HG03469 (cell line): ENCODE results near the gene ECHS1.
"Not testable (repeated sequence)": the region's sequence is repeated elsewhere in the genome, so short reads cannot be mapped to it uniquely, and the experiment has no call there.

Source experiments
- ATAC-seq: cut with Tn5 transposase; IDR thresholded peaks from one replicate; pipeline ENCODE4 v1.9.1; 2021; ENCODE audit warnings: mild to moderate bottlenecking, moderate library complexity, moderate number of reproducible peaks; ENCODE audit not compliant: unreplicated experiment

ECHS1 gene

DNA sequence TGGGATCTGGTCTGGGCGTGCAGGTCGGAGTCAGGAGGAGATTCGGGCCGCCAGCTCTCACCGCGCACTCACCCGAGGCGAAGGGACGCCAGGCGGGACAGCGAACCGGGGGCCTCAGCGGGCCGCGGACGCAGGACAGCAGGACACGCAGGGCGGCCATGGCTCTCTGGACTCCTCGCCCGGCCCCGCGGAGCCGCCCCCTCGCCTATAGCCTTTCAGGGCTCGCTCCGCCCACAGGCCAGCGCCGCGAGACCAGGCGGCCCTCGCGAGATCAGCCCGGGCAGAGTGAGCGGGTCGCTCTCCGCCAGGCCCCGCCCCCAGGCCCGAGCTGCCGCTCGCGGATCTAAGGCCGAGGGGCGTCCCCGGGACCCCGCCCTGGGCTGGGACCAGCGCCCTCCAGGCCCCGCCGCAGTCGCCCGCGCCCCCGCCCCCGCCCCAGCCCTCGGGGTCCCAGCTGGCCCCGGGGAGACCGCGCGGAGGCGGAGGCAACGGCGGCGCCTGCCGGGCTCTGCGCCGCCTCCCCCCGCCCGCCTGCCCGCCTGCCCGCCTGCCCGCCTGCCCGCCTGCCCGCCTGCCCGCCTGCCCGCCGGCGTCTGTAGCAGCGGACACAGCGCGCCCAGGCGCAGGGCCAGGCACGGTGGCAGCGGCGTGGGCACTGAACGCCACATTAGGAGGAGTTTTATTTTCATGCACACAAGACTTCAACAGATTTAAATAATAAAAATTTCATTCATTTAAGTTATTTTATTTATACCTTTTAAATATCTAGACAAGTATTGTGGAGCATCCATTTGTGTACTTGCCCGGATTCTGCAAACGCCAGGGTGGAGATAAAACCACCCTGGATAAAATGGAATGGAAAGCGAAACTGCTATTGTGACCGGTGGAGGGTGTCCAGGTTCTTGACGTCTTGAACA, at the start of gene ECHS1:
TSS of gene ECHS1 (minus strand) at position 181 of the 917 bp plus-strand sequence. CDS start at position 160, 21 bp downstream.
- peak; percentile 94 for ATAC-seq

DNA sequence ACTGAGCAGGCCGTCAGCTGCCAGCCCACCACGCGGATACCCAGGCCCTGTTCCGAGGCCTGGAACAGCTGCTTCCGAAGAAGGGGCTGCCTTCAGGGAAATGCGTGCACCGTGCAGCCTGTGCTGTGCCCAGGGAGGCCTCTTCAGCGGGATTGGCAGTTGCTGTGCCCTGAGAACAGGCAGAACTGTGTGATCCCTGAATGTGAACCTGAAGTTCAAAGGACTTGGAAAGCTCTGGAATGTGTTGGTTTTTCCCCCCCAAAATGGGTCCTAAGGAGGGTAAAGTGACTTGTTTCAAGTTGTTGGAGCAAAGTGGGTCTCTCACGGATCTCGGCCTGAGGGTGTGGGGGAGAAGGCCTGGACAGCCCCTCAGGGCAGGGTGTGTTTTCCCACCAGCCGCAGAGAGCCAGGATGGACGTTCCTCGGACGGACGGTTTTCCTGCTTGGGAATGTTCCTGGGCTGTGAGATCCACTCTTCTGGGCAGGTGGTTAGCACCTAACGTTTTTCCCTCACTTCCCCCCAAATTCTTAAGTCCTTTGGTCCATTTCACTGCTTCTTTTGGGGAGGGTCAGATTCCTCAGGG, 49.2 kb upstream of the ECHS1 start:
- ATAC-seq, result no peak

DNA sequence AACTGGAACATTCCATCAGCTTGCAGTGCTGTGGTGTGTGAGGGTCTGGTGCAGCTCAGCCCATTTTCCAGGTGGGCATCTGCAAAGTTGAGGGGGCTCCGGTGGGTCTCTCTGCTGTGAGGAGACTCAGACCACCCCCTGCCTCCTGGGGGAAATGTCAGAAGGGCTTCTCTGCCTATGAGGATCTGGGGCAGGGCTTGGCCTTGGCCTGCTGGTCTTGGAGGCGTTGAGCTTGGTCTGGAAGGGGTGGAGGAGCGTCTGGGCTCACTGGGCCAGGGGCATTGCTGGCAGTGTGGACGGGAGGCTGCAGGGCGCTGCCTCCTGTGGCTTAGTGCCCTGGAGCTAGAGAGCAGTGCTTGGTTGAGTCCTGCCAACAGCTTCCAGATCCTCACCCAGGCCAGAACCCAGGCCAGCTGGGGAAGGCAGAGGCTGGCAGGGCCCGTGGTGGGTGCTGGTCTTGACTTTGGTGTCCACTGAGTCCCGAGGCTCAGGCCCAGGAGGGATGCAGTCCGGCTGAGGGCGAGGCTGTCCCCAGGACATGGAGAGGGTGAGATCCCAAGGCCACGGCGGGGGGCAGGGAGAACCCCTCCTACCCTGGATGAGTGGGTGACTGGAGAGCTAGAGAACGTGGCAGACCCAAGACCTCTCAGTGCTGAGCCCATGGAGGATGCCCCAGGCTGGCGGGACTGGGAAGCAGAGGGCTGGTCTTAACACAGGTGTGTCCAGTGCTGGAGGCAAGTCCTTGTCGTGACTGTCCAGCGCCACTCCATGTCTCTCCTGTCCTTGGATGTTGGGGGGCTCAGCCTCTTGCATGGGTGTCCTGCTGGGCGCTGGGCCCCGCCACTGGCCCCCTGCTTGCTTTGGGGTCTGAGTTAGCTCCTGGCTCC, 48.4 kb upstream of the ECHS1 start:
- ATAC-seq, result no peak

- no peak for ATAC-seq
Measured at GRCh38 chr10:133420579-133420978, 47.4 kb upstream of the ECHS1 start.

- ATAC-seq, result no peak
Measured at GRCh38 chr10:133420028-133420427, 46.9 kb upstream of the ECHS1 start.

DNA sequence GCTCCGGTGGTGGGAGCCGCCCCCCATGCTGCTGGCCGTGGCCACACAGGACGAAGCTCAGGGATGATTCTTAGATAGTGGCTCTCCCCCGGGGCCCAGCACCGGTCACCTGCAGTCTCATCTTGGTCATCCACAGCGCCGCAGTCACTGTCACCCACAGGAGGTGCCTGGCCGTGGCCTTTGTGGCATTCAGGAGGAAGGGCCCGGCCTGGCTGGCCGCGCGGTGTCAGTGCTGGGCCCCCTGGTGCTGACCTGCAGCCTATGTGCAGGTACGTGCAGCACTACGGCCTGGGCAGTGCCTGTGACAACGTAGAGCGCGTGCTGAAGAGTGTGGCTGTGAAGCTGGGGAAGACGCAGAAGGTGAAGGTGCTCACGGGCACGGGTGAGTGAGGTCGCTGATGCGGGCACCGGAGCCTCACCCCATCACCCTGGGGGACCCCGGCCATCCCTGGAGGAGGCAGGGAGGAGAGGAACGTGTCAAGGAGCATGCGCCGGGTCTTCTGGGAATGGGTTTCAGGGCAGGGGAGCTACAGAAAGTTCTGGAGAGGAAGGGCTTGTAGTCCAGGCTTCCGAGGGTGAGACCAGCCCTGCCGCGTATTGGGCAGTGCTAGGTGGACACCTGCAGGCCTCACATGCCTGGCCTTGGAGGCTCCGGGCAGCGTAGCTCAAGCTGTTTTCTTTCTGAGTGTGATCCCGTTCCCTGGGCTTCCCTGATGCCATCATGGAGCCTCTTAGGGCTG, 46.2 kb upstream of the ECHS1 start:
- no peak for ATAC-seq

DNA sequence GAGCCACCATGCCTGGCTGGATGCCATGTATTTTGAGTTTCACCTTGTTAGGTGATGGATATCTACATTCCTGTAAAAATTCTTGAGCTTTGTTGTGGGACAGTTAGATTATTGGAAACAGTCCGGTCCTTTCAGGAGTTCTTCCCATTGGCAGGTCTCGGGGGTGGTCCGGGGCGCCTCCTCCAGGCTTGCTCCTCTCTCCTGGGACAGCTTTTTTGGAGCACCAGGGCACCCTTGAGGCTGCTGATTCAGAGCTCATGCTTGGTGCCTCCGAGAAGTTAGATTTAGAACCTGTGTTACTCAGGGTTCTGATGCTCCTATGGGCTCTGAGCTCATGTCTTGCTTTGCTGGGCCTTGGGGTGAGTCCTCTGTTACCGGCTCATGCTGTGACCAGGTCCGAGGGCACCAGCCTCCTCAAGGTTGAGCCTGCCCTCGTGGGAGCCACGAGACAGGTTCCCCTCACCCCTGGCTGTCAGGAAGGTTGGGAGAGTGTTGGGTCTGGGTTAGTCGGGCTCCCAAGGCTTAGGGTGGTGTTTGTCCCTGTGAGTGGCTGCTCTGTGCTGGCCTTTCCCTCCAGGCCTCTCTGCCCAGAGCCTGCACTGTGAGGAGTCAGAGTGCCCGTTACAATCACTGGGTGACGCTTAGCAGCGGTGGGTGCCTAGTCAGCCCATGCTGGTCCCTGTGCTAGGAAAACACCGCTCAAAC, 45.3 kb upstream of the ECHS1 start:
- ATAC-seq, result no peak

DNA sequence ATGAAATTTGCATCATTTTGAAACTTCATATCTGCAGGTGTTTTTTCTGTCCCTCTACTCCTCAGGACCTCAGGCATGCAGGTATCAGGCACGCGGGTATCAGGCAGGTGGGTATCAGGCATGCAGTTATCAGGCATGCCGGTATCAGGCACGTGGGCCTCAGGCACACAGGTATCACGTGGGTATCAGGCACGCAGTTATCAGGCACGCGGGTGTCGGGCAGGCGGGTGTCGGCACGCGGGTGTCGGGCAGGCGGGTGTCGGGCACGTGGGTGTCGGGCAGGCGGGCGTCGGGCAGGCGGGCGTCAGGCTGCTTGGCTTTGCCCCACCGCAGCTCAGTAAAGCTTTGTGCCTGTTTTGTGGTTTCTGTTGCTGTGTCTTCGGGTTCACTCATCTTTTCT, 42.6 kb upstream of the ECHS1 start:
- no peak for ATAC-seq

- not testable (repeated sequence) for ATAC-seq
Measured at GRCh38 chr10:133414401-133414800, 41.2 kb upstream of the ECHS1 start.

DNA sequence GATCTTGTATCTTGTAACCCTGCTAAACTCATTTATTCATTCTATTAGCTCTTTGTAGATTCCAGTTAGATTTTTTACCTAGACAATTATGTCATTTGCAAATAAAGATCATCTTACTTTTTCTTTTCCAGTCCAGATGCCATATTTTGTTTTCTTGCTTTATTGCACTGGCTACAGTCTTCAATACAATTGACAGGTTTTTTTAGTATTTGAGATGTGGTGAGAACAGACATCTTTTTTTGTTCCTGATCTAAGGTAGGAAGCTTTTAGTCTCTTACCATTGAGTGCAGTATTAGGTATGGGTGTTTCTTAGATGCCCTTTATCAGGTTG, 39.2 kb upstream of the ECHS1 start:
- no peak for ATAC-seq

- ATAC-seq, result no peak
Measured at GRCh38 chr10:133411523-133412380, 38.6 kb upstream of the ECHS1 start.

DNA sequence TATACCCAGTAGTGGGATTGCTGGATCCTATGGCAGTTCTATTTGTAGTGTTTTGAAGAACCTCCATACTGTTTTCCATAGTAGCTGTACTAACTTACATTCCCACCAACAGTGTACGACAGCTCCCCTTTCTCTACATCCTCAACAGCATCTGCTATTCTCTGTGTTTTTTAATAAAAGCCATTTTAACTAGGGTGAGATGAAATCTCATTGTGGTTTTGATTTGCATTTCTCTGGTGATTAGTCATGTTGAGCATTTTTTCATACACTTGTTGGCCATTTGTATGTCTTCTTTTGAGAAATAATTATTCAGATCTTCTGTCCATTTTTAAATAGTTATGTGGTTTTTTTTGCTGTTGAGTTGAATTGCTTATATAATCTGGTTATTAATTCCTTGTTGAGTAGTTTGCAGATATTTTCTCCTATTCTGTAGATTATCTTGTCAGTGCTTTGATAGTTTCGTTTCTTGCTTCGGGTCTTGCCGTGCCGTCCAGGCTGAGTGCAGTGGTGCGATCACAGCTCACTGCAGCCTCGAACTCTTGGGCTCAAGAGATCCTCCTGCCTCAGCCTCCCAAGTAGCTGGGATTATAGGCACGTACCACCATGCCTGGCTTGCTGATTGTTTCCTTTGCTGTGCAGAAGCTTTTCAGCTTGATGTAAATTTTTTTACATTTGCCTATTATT, 32.8 kb upstream of the ECHS1 start:
- no peak for ATAC-seq

DNA sequence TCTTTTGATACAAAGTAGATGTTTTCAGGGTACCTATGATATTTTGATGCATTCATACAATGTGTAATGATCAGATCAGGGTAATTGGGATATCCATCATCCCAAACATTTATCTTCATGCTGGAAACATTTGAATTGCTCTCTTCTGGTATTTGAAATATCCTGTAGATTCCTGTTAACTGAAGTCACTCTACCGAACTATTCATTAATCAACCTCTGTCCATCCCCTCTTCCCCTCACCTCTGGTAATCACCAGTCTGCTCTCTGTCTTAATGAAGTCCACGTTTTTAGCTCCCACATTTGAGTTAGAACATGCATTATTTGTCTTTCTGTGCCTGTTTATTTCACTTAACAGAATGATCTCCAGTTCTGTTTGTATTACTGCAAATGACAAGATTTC, 32.1 kb upstream of the ECHS1 start:
- ATAC-seq, result no peak

DNA sequence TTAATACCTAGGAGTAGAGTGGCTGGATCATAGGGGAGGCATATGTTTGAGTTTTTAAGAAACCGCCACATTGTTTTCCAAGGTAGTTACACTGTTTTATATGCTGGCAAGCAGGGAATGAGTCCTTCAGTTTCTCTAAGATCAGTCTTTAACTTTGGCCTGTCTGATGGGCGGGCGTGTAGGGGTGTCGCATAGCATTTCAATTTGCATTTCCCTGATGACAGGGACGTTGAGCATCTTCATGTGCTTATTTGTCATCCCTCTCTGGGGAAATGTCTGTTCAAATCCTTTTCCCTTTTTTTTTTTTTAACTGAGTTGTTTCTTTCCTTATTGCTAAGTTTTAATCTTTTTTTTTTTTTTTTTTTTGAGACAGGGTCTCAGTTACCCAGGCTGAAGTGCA, 30.6 kb upstream of the ECHS1 start:
- ATAC-seq, result no peak

DNA sequence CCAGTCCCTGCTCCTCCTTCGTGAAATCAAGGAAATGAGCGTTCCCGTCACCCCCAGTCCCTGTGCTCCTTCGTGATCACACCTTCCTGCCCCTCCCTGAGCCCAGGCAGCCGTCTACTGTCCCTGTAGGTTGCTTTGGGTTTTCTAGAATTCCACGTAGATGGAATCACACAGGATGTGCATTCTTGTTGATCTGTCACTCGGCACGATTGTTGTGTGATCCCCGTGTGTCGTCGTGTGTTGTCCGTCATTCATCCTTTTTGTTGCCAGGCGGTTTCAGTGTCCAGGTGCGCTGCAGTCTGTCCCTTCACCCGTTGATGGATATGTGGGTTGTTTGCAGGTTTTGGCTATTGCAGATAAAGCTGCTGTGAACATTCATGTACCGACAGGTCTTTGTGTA, 30.2 kb upstream of the ECHS1 start:
- no peak for ATAC-seq

- no peak for ATAC-seq
Measured at GRCh38 chr10:133401981-133402725, 29.0 kb upstream of the ECHS1 start.

DNA sequence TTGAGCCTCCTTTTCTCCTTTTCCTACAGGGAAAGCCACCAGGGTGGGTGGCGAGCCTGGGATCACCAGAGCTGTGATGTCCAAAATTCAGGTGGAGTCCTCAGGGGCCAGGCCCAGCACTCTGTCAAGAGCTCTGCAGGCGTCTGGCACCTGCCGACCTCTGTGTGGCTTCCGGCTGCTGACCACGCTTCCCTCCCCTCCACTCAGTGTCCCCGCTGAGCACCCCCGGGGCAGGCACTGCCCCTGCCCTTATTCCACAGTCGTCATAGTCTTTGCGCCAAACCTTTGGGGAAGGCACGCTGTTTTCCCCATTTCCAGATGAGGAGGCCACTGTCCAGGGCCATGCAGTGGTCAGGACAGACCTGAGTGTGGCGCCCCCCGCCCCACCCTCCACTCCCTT, 28.3 kb upstream of the ECHS1 start:
- ATAC-seq, result no peak
